OCI-LY3 (cell line): ENCODE data around the gene IL4R.
A peak's percentile ranks its signal among the peaks of the same experiment; 100 is the strongest.

Source experiments
- H2AFZ ChIP-seq: fragments of 200-600, 300-600 bp; shearing (Covaris generic); 2 replicates; pipeline ENCODE4 v1.6.0; 2014; ENCODE audit warnings: antibody characterized with exemption, low read depth, low read length
- H3K27ac ChIP-seq: fragments of 200-600, 300-600 bp; sonication (generic); 2 replicates; pipeline ENCODE4 v1.5.1; 2014; ENCODE audit warnings: mild to moderate bottlenecking, low read length, moderate library complexity, mixed read lengths
- H3K27me3 ChIP-seq: fragments of 200-600, 300-600 bp; sonication (generic); 2 replicates; pipeline ENCODE4 v1.6.1; 2014; ENCODE audit warnings: low read depth, low read length, mixed read lengths
- H3K36me3 ChIP-seq: fragments of 200-600, 300-600 bp; sonication (generic); replicated peaks from 2 replicates; pipeline ENCODE3; 2014; ENCODE audit warnings: low read depth, low read length, mixed read lengths
- H3K4me1 ChIP-seq: fragments of 300-600, 200-600 bp; sonication (generic); 2 replicates; pipeline ENCODE4 v1.6.1; 2014; ENCODE audit warnings: low read length, mixed read lengths
- H3K4me2 ChIP-seq: fragments of 200-600, 300-600 bp; sonication (generic); 2 replicates; pipeline ENCODE4 v1.6.1; 2014; ENCODE audit warnings: low read length, mixed read lengths
- H3K4me3 ChIP-seq: fragments of 300-600, 200-600 bp; sonication (generic); 2 replicates; pipeline ENCODE4 v1.5.1; 2014; ENCODE audit warnings: antibody characterized with exemption, mild to moderate bottlenecking, low read length, moderate library complexity
- H3K79me2 ChIP-seq: fragments of 300-600, 200-600 bp; shearing (Covaris generic); 2 replicates; pipeline ENCODE4 v1.6.1; 2014; ENCODE audit warnings: mild to moderate bottlenecking, low read length, mixed read lengths
- H3K9ac ChIP-seq: fragments of 300-600, 200-600 bp; shearing (Covaris generic); 2 replicates; pipeline ENCODE4 v1.6.0; 2014; ENCODE audit warnings: mild to moderate bottlenecking, low read length, moderate library complexity
- H3K9me3 ChIP-seq: fragments of 200-600, 300-600 bp; shearing (Covaris generic); 2 replicates; pipeline ENCODE4 v1.6.1; 2014; ENCODE audit warnings: low read length, mixed read lengths; ENCODE audit not compliant: insufficient read depth
- H4K20me1 ChIP-seq: fragments of 200-600, 300-600 bp; sonication (generic); 2 replicates; pipeline ENCODE4 v1.6.1; 2016; ENCODE audit warnings: low read length, mixed read lengths; ENCODE audit not compliant: insufficient read depth
- CTCF ChIP-seq: fragments of 200-600, 300-600 bp; sonication (generic); IDR thresholded peaks from 2 replicates; pipeline ENCODE4 v1.5.1; 2014; ENCODE audit warnings: antibody characterized with exemption, low read length, low read depth
- EZH2phosphoT487 ChIP-seq: fragments of 200-600 bp; shearing (Covaris generic); IDR thresholded peaks from 2 replicates; pipeline ENCODE4 v1.6.1; 2018; ENCODE audit warnings: antibody characterized with exemption, mixed run types, low read depth

IL4R gene

GRCh38 chr16:27378871-27379481, 65.2 kb downstream of the IL4R start:
- H2AFZ ChIP-seq, result peak overlapping the region; percentile 36; the same call in 1 of the 2 replicates
- no peaks in the 10 kb centered on the region for H3K27me3 ChIP-seq
- H3K4me3 ChIP-seq, result peak overlapping the region; percentile 47
- TF ChIP-seq EZH2phosphoT487 (no peak), CTCF (no peak)
- H3K9me3 ChIP-seq, result peaks cover 2% of the 10 kb centered on the region; the same call in 1 of the 2 replicates
- no peaks in the 10 kb centered on the region for H4K20me1 ChIP-seq
- H3K4me2 ChIP-seq, result peak overlapping the region; percentile 78
- peak overlapping the region; percentile 65 for H3K9ac ChIP-seq
- H3K79me2 ChIP-seq, result peaks cover 27% of the 10 kb centered on the region
- peak overlapping the region; percentile 99 for H3K27ac ChIP-seq
- H3K4me1 ChIP-seq, result peaks cover 87% of the 10 kb centered on the region
- H3K36me3 ChIP-seq, result peaks cover 4% of the 10 kb centered on the region

- no peaks in the 10 kb centered on the region for H3K27me3 ChIP-seq
- H3K27ac ChIP-seq, result 0 out of 2 replicates have a peak overlapping the region, but pooled peaks have one; percentile 99
- no peak overlapping the region for H2AFZ ChIP-seq
- H3K79me2 ChIP-seq, result peaks cover 27% of the 10 kb centered on the region
- H3K4me1 ChIP-seq, result peaks cover 80% of the 10 kb centered on the region
- no peak overlapping the region; the same call in 1 of the 2 replicates for H3K9ac ChIP-seq
- no peak overlapping the region for H3K4me2 ChIP-seq
- peaks cover 12% of the 10 kb centered on the region; the same call in 1 of the 2 replicates for H3K9me3 ChIP-seq
- H3K36me3 ChIP-seq, result peaks cover 14% of the 10 kb centered on the region
- H4K20me1 ChIP-seq, result no peaks in the 10 kb centered on the region
- H3K4me3 ChIP-seq, result no peak overlapping the region
- TF ChIP-seq CTCF, result no peak
- no peak for TF ChIP-seq EZH2phosphoT487
Observed at GRCh38 chr16:27379919-27380318, 66.1 kb downstream of the IL4R start.

- no peaks in the 10 kb centered on the region for H4K20me1 ChIP-seq
- H3K4me1 ChIP-seq, result peaks cover 68% of the 10 kb centered on the region
- peaks cover 23% of the 10 kb centered on the region for H3K79me2 ChIP-seq
Observed at GRCh38 chr16:27381236-27381635, 67.5 kb downstream of the IL4R start.

More at GRCh38 chr16:27381236-27381635, 67.5 kb downstream of the IL4R start:
- peaks cover 17% of the 10 kb centered on the region for H3K36me3 ChIP-seq
- H3K9me3 ChIP-seq, result peaks cover 18% of the 10 kb centered on the region; the same call in 1 of the 2 replicates
- no peak overlapping the region for H3K9ac ChIP-seq
- no peak overlapping the region for H3K4me2 ChIP-seq
- no peaks in the 10 kb centered on the region for H3K27me3 ChIP-seq
- TF ChIP-seq CTCF (no peak), EZH2phosphoT487 (no peak)
- H2AFZ ChIP-seq, result no peak overlapping the region
- no peak overlapping the region for H3K27ac ChIP-seq
- no peak overlapping the region for H3K4me3 ChIP-seq
